Measurements from ENCODE around the gene BOD1L2.

- no peak for TF ChIP-seq CTCF (IDR thresholded peaks at IDR 0.05)
- no peak for TF ChIP-seq POLR2A (IDR thresholded peaks at IDR 0.05)
Observed at GRCh38 chr18:57110290-57110689, 36.6 kb upstream of the BOD1L2 start.
